ENCODE measurements around the gene C2orf76. TPM values are rescaled to one million over a fixed set of nuclear protein-coding genes. Genes with fewer than 3 reads are reported as not detected.

The C2orf76 gene
- total and polyA plus RNA-seq, 10 of the 15 experiments (the other 5 are each of a cell fraction or from before 2014, with no cell fraction given), result 14.0 to 46.1 (median 25.4) TPM

GRCh38 chr2:119324685-119325270 lies 41.9 kb downstream of the C2orf76 start:
- H2AFZ ChIP-seq (ENCODE audit: control insufficient read depth, low read depth, low read length), result no peak overlapping the region
- H3K4me1 ChIP-seq (ENCODE audit: control insufficient read depth, insufficient read depth, low read length), result no peaks in the 10 kb centered on the region
- 80% methylated on average over 9 of the region's 9 CpGs for WGBS (ENCODE audit: insufficient coverage, insufficient replicate concordance, low lambda C conversion rate, missing lambda C conversion rate)
- no peaks in the 10 kb centered on the region for H3K79me2 ChIP-seq (ENCODE audit: control insufficient read depth, insufficient read depth, low read length)
- intact Hi-C loops (cut with micrococcal nuclease; ENCODE audit: unreplicated experiment) (no loop called here), in situ Hi-C loops (cut with MboI) (no loop called here)
- FAIRE-seq, result no peak
- H3K9ac ChIP-seq (ENCODE audit: control insufficient read depth, insufficient read depth, low read length), result no peak overlapping the region
- ChIA-PET SMC1A (ENCODE audit: uncharacterized antibody, unreplicated experiment) (no interaction called here), POLR2A (no interaction called here), RAD21 (ENCODE audit: unreplicated experiment) (interaction anchor here (0.6 kb wide), 1 partner anchor 14 kb away, joined by 3 read pairs; no protein-coding TSS in a partner anchor), CTCF (interaction anchor here (1.1 kb wide), 1 partner anchor 59 kb away, joined by 3 read pairs; no protein-coding TSS in a partner anchor)
- no peak for TF ChIP-seq RAD51 (IDR thresholded peaks at IDR 0.05)
- no peak for TF ChIP-seq IRF4 (IDR thresholded peaks at IDR 0.05; ENCODE audit: low read depth, low read length)
- TF ChIP-seq ZBTB33 (IDR thresholded peaks at IDR 0.05), result no peak
- TF ChIP-seq ATF2 (IDR thresholded peaks at IDR 0.05; ENCODE audit: low read length), result no peak
- TF ChIP-seq SUZ12 (IDR thresholded peaks at IDR 0.05; ENCODE audit: unreplicated experiment), result no peak
- TF ChIP-seq MAX (IDR thresholded peaks at IDR 0.05; ENCODE audit: low read depth, low read length), result no peak
- no peak for TF ChIP-seq CTCF (IDR thresholded peaks at IDR 0.05 in 2 of 3, conservative IDR thresholded peaks at IDR 0.05 in 1 of 3; ENCODE audit: control insufficient read depth in 2 of 3, extremely low read depth in 1 of 3, insufficient read depth in 1 of 3, low read depth in 3 of 3, low read length in 3 of 3)
- no peaks in the 10 kb centered on the region for H3K27me3 ChIP-seq (replicated peaks in 1 of 2; ENCODE audit: control insufficient read depth in 2 of 2, insufficient read depth in 2 of 2, low read length in 1 of 2)
- H4K20me1 ChIP-seq (ENCODE audit: control insufficient read depth, insufficient read depth), result no peaks in the 10 kb centered on the region
- no peak for ATAC-seq
- H3K4me3 ChIP-seq, result no peak overlapping the region
- H3K9me3 ChIP-seq (replicated peaks; ENCODE audit: control insufficient read depth, insufficient read depth, low read length), result no peaks in the 10 kb centered on the region
- H3K36me3 ChIP-seq (ENCODE audit: control insufficient read depth in 2 of 2, insufficient read depth in 2 of 2, low read length in 1 of 2), result no peaks in the 10 kb centered on the region
- no peak overlapping the region for H3K4me2 ChIP-seq (ENCODE audit: control insufficient read depth, insufficient read depth)
- no peak for DNase-seq (ENCODE audit: low read depth, low spot score)
- no peak overlapping the region for H3K27ac ChIP-seq (ENCODE audit: control insufficient read depth, insufficient read depth)
- BruUV-seq (replicated peaks), result no TSS peak

All from GM12878 (cell line).